NCI-H1105 treated with DMSO at 0.1 percent for 48 hours (cell line): Measurements from ENCODE around the gene AXIN2.

Experiments used
- DNase-seq: peaks from one replicate; lab custom pipeline; 2025; lab: John Stamatoyannopoulos, UW

Gene AXIN2

DNA sequence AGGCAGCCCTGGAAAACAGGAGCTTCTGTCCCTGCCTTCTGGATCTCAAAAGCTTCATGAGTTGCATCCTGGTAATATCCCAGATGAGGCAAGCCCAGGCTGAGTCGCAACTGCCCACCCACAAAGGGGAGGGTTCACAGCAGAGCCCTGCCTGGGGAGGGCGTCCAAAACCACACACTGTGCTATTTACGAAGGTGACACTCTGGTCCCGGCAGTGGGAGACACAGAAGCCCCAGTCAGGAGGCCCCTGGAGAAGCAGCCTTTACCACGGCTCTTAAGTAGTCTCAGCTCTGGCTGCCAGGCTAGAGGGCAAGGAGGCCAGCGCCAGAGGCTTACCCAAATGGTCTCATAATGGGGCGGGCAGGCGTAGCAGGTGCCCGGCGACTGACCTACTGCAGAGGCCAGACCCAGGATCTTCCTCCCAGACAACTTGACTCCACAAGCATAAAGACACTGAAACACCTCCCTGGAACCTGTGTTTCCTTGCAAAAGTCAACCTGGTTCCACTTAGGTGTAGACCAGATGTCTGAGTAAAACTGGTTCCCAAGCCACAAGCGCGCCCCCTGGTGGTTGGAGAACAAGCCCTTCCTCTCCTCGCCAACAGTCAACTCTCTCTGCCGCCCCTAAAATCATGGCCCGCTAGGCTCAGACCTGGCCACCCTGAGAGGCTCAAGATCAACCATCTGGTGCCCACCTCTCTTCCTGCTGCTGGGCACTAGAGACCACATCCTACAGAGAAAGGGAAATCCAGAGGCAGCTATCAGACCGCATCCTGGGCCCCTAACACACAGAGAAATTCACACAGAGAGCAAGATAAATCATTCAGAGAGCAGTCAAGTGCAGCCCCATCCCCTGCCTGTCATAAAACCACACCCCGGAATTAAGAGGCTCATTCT lies 5.2 kb downstream of the AXIN2 start:
- peak; percentile 18 for DNase-seq

DNA sequence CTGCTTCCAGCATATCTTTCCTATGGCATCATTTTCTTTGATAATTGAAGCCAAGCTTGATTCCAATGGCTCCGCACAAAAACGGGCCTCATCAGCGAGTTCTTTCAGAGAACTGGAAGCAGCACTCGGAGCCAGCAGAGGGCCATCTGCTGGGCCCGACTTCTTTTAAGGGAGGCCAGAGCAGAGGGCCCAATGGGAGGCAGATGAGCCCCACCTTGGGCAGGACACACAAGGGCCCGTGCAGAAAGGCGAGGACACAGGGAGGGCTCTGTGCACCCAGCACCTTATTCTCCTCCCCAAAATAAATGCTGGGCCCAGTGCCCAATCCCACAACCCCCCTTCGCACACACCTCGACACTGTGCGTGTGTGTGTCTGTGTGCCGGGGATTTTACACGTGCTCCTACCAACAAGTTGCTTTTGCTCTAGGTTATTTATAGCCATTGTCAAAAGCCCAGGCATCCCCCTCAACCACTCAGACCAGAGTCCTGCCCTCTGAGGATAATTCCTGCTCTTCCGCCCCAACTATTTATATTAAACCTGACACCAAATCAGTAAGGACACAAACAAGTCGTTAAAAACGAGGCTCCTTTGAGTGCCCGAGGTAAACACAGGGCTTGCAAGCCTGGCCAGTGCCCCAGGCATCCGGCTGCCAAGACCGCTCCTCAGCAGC lies 6.8 kb downstream of the AXIN2 start:
- peak; percentile 18 for DNase-seq

DNA sequence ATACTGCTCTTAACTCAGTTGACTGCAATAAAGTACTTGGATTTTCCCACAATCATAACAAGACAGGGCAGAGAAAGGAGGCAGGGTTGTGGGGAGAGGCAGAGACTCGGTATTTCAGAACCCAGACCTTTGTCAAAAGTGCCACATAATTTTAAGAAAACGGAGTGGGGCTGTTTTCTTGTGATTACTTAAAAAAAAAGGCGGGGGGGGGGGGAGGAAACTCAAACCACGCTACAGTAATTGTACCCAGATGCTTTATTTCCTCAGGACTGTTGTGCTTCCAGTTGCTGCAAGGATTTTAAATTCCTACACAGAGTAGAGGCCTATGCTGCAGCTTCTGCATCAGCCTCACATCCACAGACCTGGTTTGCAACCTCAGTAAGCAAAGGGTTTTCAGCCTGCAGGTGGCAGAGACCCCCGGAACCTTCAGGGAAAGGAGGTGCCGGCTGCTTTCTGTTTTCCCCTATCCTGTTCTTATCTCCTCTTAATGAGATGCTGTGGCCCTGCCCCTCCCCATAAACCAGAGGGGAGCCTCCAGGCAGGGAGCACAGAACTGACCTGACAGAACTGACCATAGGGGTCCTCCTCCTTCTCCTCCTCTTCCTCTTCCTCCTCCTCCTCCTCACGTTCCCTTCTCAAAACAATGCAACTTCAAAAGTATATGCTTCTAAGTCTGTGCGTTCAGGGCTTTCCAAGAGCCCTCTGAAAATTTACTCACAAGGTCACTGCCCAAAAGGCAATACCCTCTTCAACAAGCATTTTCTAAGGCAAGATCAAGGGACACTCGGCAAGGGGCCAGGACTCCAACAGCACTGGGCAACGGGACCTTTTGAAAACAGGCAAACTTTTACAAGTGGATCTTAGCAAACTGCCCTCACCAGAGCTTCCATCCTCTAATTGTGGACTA lies 7.5 kb downstream of the AXIN2 start:
- DNase-seq = no peak

DNA sequence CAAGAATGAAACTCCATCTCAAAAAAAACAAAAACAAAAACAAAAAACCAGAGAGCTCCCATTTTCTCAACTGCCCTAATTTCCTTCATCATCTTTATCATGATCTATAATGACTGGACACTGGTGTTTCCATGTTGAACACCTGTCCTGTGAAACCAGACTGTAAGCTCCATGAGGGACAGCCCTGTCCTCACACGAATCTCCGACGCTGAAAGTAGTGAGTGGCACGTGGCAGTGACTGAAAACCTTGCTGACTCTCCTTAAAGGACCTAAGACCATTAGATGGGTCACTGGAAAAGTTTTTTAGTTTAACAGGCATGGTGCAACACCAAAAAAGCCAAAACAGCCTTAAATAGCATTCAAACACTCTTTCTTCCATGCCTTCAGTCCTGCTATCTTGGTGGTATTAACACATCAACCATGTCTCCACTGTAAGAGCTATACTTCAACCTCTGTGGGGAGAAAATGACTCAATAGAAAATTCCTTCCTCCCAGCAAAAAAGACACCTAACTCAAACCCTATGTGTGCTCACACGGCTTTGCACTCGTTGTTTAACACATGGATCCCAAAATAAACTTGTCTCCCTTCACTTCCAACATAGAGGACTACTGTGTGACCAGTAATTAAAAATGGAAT lies 8.3 kb downstream of the AXIN2 start:
- DNase-seq = no peak

DNA sequence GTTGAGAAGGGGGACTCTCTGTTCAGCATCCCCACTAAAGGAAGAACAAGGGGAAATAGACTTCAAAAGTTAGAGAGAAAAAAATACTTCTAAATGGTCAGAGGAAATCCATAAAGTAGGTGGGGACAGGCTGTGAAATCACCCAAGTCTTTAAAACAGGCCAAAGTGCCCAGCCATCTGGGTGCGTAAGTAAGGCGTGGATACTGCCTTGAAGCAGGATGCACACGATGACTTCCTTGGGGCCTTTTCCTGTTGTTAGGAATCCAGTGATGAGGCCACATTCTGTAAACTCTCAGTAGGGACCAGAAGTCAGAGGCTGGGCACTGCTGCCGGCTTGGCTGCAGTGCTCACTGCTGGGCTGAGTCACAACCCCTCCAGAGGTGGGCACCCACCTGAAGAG lies 9.2 kb downstream of the AXIN2 start:
- DNase-seq = no peak

DNA sequence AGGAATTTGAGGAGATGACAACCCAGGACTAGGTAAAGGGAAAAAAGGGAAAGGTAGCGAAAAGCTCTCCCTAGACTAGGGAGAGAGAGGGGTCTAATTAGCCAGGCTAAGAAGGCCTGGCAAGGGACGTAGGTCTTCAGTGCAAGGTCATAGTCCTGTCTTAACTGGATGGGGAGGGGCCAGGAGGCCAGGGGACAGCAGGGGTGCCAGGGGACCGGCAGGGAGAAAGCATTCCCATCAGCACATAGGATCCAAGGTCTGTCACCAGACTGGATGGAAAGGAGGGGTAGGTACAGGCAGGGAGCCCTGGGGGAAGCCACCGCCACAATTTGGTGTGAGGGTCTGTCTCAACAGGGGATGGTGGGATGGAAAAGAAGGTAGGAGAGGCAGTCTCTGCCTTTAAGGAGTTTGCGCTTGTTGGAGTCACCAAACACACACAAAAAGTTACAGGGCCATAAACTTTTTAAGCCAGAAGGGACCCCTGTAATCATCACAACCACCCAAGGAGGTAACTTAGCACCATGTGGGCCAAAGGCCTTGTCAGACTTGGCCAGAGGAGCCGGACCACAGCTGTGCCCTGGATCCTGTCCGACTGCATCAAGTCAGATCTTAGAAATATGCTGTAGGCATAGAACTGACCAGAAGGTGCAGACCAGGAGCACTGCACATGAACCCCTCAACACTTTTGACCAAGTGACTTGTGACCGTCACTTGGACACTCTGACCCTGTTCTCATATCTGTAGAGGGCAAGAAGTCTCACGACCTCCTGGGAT lies 10.0 kb downstream of the AXIN2 start:
- DNase-seq = no peak

DNA sequence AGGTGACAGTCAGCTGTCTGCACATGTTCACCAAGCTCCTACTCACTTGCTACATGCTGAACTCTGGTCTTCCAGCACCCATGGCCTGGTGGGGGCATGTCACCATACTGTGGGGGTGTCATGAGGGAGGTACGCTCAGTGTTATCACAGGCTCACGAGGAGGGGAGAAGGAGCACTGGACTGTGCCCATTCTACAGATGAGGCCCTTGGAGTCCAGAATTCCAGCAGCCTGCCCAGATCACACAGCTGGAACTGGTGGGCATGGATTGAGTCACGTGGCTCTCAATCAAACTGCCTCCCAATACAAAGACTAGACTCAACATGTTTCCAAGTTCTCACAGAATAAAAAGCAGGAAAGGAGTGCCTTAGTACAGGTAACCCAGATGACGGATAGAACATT lies 10.7 kb downstream of the AXIN2 start:
- no peak for DNase-seq

DNA sequence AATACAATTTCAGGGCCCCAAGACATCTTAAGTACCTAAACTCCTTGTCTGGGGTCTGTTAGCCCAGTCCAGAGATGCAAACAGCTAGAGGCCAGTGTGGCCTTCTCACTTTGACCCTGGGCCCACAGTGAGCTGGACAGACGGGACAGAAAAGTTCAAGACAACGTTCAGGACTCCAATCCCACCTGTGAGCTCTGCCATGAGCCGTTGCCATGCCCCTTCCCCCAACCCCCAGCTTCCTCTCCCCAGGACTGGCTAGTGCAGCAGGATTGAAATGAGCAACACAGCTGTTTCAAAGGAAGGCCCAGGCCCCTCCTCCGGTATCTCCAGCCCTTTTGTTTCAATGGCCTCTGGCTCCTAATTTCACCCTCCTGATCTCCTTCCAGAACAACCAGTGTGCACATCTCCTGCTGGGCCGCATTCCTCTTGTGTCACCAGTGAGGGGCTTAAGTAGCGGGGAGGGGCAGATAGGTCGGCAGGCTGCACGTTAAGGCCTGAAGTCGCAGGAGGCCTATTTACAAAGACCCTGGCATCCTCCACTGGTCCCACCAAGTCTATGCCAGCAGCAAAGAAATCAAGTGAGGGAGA lies 11.3 kb downstream of the AXIN2 start:
- no peak for DNase-seq

DNA sequence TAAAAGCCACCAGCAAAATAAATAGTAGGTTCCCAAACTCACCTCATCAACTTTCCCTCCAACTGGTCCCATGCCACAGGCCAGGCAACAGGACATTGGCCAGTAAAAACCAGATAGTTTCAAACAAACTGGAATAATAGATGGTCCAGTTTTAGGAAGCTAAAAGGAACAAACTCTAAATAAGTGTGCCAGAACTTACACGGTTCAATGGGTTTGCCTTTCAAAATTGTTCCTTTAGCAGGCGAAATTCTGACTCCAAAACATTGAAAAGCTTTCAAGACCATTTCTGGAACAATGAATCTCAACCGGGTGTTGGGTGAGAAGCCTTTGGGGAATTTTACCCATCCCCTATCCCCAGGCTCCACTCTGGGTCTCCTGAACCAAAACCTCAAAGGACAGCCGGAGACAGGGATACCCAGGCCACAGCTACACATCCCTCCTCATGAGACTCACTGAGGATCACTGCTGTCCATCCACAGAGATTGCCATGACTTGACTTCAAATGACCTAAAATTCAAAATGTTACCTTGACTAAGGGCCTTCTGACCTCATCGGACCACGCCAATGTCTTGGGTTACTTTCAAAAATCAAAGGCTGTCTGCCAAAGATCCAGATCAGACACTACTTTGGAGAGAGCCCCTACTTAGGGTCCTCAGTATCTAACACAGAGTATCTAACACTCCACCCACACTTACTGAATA lies 13.0 kb downstream of the AXIN2 start:
- DNase-seq = no peak

DNA sequence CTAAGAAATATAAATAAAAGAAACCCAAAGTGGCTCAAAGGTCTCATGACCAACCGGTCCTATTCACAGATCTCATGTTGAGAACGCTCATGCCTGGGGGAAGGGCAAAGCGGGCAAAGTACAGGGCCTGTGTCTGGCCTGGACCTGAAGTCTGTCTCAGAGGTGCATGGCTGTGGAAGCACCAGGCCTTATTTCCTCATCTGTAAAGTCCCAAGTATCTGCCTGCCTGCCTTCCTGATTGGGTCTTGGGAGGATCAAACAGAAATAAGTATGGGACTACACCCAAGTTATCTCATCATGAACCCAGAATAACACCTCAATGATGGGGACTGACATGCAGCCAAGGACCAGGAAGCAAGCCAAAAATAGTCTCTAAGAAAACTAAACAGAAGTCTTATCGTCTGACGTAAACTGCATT lies 14.2 kb downstream of the AXIN2 start:
- no peak for DNase-seq

DNA sequence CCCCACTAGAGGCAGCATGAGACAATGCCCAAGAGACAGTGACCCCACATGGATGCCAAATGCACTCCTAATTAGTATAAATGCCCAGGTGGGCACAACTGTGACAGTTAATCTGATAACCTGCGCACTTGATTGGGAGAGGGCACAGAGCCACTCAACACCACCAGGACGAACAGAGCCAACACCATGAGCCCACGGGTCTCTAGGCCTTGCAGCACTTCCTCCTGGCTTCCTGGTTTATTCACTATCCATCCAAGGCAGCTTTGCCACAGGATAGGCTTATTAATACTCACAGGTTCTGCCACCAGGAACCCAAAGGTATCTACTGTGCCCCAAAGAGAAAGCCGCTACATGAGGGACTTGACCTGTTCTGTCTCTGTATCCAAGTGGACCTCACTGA lies 14.9 kb downstream of the AXIN2 start:
- DNase-seq = no peak

DNA sequence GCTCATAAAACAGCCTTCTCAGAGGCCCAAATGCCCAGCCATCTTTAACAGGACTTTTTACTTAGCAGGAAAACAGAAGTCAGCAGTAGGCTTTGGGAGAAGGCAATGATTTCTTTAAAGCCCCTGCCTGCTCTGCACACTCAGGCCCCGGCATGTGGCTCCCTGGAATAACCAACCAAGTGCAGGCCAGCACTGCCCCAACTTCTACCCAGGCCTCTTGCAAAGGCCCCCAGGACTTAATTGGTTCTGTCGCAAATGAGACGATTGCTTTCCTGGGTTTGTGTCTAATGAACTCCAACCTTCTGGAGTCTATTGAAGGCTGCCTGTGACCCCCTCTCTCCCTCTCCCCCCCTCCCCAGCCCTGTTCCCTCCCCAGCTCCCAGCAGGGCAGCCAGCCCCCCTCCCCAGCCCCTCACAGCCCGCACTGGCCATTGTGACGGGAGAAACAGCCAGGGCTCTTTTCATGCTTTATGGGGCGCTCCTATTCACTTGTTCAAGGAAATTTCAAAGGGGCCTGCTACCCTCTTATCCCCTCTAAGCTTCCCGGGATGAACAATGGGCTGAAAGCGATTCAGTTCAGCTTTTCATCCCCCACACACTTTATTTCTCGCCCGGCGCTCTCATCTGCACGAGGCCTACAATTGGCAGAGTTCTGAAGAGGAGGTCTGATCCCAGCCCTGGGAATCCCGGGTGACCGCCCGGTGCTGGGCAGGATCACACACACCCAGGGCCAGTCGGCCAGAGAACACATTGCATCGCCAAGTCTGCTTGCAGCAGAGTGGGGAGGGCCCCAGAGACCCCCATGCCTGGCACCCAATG lies 15.5 kb downstream of the AXIN2 start:
- no peak for DNase-seq

DNA sequence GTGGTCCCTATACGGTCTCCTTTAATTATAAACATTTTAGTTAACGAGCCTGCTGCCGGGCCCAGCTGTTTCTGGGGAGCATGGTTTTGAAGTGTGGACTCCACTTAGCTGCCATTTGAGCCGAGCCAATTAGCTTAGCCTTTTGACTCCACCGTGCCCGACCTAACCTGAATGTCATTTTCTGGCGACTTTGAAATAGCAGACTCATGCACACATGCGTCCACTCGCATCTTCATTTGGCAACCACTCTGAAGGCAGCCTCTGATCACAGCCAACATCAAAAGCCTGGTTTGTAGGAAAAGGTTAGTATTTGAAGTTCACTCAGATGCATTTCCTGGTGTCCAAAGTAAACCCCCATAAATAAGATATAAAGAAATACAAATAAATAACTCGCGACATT lies 16.8 kb downstream of the AXIN2 start:
- DNase-seq = no peak

DNA sequence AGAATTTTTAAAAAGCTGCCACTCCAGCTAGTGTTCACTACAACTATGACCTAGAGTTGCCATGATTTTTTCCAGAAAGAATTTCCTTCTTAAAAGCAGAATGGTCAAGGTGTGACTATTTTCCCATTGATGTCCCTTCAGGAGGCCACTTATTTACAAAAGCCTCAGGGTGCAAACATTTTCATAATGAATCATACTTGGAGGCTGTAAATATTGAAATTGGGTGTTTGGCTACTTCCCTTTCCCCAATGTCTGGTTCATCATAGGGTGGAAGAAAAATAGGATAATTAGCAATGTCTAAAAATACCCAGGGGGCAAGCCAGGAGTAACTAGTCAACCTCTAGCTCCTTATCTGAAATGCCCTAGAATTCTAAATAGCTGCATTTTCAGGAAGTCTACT lies 18.8 kb downstream of the AXIN2 start:
- no peak for DNase-seq

DNA sequence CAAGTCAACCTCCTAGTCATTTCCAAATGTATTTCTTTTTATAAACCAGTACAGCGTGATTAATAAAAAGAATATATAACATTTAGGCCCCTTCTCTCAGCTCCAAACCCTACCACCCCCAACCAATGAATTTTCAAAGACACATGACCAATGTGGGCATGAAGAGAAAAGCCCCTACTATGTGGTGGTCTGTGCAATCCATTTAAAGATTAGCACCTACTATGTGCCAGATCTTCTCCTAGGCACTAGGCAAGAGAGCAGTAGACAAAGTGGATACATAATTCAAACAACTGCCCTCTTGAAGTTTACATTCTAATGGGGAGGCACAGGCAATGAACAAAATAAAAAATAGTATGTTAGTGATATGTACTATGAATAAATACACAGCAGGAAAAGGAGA lies 19.4 kb downstream of the AXIN2 start:
- DNase-seq = no peak

DNA sequence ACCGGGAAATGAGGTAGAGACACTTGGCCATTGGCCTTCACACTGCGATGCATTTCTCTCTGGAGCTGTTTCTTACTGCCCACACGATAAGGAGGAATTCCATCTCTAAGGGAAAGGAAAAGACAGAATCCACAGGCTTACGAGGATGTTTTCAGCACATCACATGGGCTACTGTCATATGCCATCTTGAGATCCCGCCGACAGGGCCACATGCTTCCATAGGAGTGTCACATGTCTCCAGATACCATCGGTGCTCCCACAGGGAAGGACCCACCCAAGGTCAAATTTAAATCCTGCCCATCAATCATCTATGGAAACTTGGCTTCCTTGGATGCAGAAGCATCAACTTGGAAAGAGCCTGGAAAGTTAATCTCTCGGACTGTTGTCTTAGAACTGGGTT lies 20.0 kb downstream of the AXIN2 start:
- no peak for DNase-seq

DNA sequence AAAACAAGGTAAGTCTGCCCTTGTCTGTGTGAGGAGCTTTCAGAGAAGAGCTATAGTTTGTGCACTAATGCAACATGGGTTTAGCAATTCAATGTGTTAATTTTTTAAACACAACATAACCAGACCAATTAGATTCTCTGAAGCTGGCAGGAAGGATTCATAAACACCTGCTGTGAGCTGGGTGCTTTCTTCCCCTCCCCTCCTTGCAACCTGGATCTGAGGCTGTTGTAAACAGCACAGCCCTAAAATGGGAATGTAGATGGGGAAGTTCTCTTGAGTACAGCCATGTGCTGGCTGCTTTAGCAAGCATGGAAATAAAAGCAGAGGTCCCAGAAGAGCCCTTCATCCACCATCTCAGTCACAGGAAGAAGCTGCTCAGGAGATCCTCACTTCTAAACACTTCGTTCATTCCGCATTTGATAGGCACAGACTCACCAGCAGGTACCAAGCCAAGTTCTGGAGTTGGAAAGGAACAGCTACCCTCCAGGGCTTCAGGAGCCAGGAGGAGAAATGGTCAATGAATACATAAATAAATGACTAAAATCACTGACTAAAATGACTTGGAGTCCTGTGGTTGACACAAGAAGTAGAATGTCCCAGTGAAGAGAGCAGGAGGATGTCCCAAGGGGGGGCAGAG lies 21.7 kb downstream of the AXIN2 start:
- DNase-seq = no peak

DNA sequence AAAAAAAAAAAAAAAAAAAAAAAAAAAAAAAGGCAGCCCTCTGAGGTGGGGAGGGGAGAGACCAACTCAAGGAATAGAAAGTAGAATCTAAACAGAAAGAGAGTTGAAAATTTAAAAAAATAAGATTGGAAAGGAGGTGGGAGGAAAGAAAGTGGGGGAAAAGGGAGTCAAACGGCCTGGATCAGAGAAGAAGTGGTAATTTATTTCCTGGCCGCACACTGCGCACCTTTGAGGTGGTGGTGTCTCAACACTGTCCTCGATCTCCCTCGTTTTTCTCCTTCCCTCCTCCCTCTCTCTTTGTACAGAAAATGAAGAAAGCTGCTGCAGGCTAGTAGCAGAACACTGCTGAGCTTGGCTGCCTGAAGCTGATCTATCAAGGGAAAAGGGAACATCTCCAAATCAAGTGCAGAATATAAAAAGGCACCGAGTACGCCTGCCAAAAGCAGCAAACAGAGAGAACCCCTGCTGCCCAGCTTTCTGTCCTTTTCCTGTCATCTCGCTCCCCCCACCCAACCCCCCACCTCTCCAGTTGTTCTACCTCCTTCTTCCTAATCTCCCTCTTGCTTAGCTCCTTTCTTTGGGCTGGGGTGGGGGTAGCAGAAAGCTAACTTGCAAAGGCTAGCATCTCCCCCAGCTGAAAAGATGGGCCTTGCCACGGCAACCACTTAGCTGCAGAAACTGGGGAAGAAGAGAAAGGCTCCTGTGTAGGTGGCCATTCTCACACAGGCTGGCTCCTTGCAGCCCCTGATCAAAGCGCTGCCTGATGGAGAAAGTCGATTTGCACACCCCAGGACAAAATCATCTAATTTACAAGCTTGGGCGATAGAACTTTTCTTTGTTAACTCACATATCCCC lies 22.5 kb downstream of the AXIN2 start:
- DNase-seq = no peak
